NB4 (cell line): ENCODE data around the gene CYRIA.

Experiments
- DNase-seq: peaks from one replicate; pipeline ENCODE4 v3.0.0; 2010; ENCODE audit warnings: low read depth
- H3K4me3 ChIP-seq: one replicate; pipeline ENCODE4 v1.5.1; 2011; ENCODE audit warnings: mild to moderate bottlenecking, low read depth, low read length, moderate library complexity
- MYC ChIP-seq: IDR thresholded peaks from 2 replicates; pipeline ENCODE4 v1.6.1; 2011; ENCODE audit warnings: low read depth, low read length
- POLR2A ChIP-seq: IDR thresholded peaks from 2 replicates; pipeline ENCODE4 v1.6.1; 2011; ENCODE audit warnings: mild to moderate bottlenecking; ENCODE audit not compliant: insufficient read length; ENCODE audit errors: extremely low read depth
- TF ChIP-seq, protein P1 (sequence below): IDR thresholded peaks from 2 replicates; pipeline ENCODE4 v1.6.1; 2011; ENCODE audit warnings: low read depth, low read length
- TF ChIP-seq, protein P2 (sequence below): IDR thresholded peaks from one replicate; pipeline ENCODE4 v1.5.1; 2012; ENCODE audit warnings: low read depth, low read length

The CYRIA gene

DNA sequence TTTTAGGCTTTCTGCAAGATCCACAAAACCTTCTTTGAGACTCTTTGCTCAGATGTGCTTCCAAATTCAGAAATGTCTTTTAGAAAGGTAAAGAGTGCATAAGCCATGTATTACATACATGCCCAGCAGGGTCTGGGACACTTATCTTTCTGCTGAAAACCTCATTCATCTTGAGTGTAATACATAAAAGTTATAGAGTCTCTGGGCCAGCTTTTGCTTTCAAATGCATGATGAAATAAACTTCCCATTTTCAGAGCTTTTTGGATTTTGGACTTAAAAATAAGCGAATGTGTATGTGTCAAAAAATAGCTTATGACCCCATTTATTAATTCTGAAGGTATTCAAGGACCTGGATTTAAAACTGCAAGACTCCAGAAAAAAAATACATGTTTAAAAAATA, 8.0 kb downstream of the CYRIA start:
- no peak for DNase-seq
- H3K4me3 ChIP-seq = no peak overlapping the region
- TF ChIP-seq, protein P1, sequence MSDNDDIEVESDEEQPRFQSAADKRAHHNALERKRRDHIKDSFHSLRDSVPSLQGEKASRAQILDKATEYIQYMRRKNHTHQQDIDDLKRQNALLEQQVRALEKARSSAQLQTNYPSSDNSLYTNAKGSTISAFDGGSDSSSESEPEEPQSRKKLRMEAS = no peak
- no peak for TF ChIP-seq MYC
- TF ChIP-seq, protein P2, sequence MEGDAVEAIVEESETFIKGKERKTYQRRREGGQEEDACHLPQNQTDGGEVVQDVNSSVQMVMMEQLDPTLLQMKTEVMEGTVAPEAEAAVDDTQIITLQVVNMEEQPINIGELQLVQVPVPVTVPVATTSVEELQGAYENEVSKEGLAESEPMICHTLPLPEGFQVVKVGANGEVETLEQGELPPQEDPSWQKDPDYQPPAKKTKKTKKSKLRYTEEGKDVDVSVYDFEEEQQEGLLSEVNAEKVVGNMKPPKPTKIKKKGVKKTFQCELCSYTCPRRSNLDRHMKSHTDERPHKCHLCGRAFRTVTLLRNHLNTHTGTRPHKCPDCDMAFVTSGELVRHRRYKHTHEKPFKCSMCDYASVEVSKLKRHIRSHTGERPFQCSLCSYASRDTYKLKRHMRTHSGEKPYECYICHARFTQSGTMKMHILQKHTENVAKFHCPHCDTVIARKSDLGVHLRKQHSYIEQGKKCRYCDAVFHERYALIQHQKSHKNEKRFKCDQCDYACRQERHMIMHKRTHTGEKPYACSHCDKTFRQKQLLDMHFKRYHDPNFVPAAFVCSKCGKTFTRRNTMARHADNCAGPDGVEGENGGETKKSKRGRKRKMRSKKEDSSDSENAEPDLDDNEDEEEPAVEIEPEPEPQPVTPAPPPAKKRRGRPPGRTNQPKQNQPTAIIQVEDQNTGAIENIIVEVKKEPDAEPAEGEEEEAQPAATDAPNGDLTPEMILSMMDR = no peak
- no peak for TF ChIP-seq POLR2A

DNA sequence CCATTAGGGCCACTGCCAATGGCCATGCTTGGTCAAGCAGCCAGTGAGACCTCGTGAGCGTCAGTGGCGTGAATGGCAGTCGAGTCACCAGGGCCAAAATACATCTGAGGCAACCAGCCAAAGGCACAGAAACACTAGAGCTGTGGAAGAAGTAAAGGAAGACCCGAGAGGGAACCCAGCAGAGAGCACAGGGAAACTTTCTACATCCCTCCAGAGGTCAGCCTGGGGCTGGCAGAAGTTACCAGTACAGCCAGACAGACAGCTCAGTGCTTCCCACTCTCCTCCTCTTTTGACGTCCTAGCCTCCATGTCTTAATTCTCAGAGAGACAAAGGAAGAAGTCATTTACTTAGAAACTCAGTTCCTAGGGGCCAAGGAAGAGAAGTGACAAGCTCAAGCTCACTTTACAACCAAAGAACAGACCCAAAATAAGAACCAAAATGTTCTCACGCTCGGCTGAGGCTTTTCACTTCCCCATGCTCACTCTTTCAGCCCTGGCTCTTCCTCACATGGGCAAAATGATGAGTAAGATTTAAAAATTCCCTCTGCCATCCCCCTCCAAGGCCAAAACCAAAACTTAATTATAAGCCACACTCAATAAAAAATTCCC, 8.7 kb downstream of the CYRIA start:
- peak overlapping the region; percentile 9 for H3K4me3 ChIP-seq
- peak; percentile 73 for DNase-seq
- no peak for TF ChIP-seq MYC
- TF ChIP-seq, protein P1 = no peak
- TF ChIP-seq, protein P2 = no peak
- no peak for TF ChIP-seq POLR2A

DNA sequence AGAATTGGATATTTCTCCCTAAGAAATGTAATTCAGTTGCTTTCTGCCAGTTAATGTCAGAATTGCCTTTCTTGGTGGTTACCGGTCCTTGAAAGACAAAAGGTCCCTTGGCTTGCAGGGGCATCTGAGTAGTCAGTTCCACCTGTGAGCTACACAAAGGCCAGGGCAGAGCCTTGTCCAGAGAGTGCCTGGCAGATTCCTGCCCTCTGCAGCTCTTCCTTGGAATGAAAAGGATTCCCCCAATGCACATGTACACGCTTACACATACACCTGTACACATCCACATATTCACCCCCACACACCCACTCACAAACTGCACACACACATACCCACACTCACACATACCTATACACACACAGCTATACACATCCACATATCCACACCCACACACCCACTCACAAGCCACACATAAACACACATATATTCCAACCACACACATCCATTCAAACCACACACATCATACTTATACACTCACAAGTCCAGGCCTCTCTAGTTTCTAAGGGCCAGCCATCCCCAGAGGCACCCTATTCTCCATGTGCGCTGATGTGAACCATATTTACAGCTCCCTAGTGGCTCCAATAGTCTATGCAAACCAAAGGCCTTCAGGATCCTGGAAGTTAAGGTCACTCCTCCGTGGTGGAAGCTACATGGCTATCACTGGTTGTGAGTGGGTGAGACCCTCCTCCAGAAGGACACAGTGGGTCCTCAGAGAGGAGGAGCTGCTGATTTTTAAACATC, 9.6 kb downstream of the CYRIA start:
- H3K4me3 ChIP-seq = no peak overlapping the region
- TF ChIP-seq, protein P1 = no peak
- TF ChIP-seq, protein P2 = no peak
- TF ChIP-seq MYC (no peak), POLR2A (no peak)
- DNase-seq = peak; percentile 40

DNA sequence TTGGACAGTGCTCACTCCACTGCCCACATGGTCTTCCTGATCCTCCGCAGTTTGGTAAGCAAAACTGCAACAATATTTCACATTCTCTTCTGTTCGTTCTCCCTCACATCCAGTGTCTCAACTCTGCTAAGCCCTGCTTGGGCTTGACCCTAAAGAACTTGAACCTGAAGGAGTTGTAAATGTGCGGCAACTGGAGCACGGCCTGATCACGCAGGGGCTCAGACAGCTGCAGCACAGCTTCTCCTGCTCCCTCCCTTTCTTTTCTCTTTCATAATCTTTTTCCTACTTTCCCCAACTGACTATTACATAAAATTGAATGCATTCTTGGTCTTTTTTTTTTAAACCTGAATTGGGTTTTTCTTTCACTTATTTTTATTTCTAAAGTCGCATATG, 10.2 kb downstream of the CYRIA start:
- H3K4me3 ChIP-seq = no peak overlapping the region
- DNase-seq = no peak
- TF ChIP-seq, protein P2 = no peak
- no peak for TF ChIP-seq POLR2A

DNA sequence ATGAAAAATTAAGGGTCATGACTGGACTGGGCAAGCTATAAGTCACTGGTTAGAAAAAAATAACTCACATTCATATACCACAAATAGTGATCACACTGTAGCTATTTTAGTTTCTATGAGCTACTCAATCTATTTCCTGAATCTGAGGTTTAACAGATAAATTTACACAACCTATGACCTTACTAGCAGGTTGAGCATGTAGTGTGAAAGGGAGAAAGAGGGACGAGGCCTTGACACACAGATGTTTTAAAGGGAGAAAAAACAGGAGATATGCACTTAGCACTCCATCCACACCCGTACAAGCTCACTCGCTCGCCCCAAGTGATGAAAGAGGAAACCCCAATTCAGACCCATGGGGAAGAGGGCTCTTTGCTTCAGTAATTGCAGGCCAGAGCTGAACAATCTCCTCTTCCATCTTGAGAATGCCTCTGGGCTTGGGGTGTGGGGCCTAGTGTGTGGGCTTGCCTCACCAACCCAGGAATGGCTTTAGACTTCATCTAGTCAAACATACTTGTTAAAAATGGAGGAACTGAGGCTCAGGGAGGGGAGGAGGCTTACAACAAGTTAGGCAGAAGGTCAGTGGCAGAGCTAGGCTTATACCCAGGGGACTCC, 10.7 kb downstream of the CYRIA start:
- TF ChIP-seq, protein P1 = no peak
- TF ChIP-seq POLR2A (no peak), MYC (no peak)
- TF ChIP-seq, protein P2 = no peak
- no peak overlapping the region for H3K4me3 ChIP-seq
- DNase-seq = peak; percentile 78
